ENCODE results near the gene NFKB1.

DNA sequence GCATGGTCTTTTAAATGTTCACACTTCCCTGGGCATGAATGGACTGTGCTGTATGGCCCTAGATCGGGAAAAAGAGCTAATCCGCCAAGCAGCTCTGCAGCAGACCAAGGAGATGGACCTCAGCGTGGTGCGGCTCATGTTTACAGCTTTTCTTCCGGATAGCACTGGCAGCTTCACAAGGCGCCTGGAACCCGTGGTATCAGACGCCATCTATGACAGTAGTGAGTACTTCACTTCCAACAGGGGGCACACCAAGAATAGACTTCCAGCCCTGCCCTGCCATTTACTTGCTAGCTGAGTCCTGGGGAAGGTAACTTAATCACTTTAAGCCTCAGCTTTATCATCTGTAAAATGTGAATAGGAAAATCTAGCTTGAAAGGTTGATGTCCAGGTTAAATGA, 77.7 kb downstream of the NFKB1 start:
- TF ChIP-seq, protein P1, sequence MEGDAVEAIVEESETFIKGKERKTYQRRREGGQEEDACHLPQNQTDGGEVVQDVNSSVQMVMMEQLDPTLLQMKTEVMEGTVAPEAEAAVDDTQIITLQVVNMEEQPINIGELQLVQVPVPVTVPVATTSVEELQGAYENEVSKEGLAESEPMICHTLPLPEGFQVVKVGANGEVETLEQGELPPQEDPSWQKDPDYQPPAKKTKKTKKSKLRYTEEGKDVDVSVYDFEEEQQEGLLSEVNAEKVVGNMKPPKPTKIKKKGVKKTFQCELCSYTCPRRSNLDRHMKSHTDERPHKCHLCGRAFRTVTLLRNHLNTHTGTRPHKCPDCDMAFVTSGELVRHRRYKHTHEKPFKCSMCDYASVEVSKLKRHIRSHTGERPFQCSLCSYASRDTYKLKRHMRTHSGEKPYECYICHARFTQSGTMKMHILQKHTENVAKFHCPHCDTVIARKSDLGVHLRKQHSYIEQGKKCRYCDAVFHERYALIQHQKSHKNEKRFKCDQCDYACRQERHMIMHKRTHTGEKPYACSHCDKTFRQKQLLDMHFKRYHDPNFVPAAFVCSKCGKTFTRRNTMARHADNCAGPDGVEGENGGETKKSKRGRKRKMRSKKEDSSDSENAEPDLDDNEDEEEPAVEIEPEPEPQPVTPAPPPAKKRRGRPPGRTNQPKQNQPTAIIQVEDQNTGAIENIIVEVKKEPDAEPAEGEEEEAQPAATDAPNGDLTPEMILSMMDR (IDR thresholded peaks at IDR 0.05 in 2 of 3, conservative IDR thresholded peaks at IDR 0.05 in 1 of 3; ENCODE audit: insufficient read depth in 2 of 3, low read depth in 1 of 3, low read length in 3 of 3), result peak; percentile 22 to 32 (median 25); a peak in 1 of 6 replicates
- no peak for TF ChIP-seq ETV6 (IDR thresholded peaks at IDR 0.05; ENCODE audit: borderline replicate concordance in 1 of 2, low read depth in 2 of 2, low read length in 1 of 2)
- no peak for TF ChIP-seq ETV6 (CRISPR knock-in tag; IDR thresholded peaks at IDR 0.05; ENCODE audit: borderline replicate concordance)
- TF ChIP-seq U2AF2 (optimal IDR thresholded peaks at IDR 0.05; ENCODE audit: low read depth, low read length), result no peak
- TF ChIP-seq ZNF644 (tag; IDR thresholded peaks at IDR 0.05; ENCODE audit: low read depth), result no peak
- TF ChIP-seq, protein P2, sequence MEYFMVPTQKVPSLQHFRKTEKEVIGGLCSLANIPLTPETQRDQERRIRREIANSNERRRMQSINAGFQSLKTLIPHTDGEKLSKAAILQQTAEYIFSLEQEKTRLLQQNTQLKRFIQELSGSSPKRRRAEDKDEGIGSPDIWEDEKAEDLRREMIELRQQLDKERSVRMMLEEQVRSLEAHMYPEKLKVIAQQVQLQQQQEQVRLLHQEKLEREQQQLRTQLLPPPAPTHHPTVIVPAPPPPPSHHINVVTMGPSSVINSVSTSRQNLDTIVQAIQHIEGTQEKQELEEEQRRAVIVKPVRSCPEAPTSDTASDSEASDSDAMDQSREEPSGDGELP (CRISPR knock-in tag; IDR thresholded peaks at IDR 0.05; ENCODE audit: borderline replicate concordance), result no peak
- TF ChIP-seq NBN (IDR thresholded peaks at IDR 0.05; ENCODE audit: low read depth), result no peak
- TF ChIP-seq, protein P3, sequence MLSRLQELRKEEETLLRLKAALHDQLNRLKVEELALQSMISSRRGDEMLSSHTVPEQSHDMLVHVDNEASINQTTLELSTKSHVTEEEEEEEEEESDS (CRISPR knock-in tag; IDR thresholded peaks at IDR 0.05), result no peak

Measured in K562 (cell line).